ENCODE results near the gene MRPL11. TPM values are rescaled to one million over a fixed set of nuclear protein-coding genes. Genes with fewer than 3 reads are reported as not detected.
A peak's percentile ranks its signal among the peaks of the same experiment; 100 is the strongest.

Gene MRPL11
- total and polyA plus RNA-seq, 2 of the 13 experiments (the other 11 are each of a cell fraction or from before 2014, with no cell fraction given), result 72.9 to 176 TPM

- TF ChIP-seq ZBTB39 (CRISPR knock-in tag; IDR thresholded peaks at IDR 0.05) (no peak), ZNF142 (CRISPR knock-in tag; IDR thresholded peaks at IDR 0.05) (no peak), WIZ (CRISPR knock-in tag; IDR thresholded peaks at IDR 0.05) (peak; percentile 99), ZNF562 (CRISPR knock-in tag; IDR thresholded peaks at IDR 0.05; ENCODE audit: borderline replicate concordance) (no peak), POLR2AphosphoS5 (IDR thresholded peaks at IDR 0.05; ENCODE audit: low read depth, low read length) (no peak), ZNF547 (CRISPR knock-in tag; IDR thresholded peaks at IDR 0.05) (no peak), ZBTB40 (IDR thresholded peaks at IDR 0.05) (no peak), ZBTB40 (CRISPR knock-in tag; IDR thresholded peaks at IDR 0.05) (peak; percentile 59; the same call in 1 of the 2 replicates)
Measured at GRCh38 chr11:66418168-66418985, 20.3 kb downstream of the MRPL11 start (continued).

Data from HepG2 (cell line).